SJSA1 (cell line): ENCODE data around the gene OGDHL. TPM values are rescaled to one million over a fixed set of nuclear protein-coding genes. Genes with fewer than 3 reads are reported as not detected.

Experiments used
- DNase-seq, 2 experiments: peaks; one replicate each; pipeline ENCODE4 v3.0.0-alpha.2; 2015 to 2020; ENCODE audit warnings: low spot score in 2 of 2, low read depth in 1 of 2
- H3K27ac ChIP-seq: fragments of 250-450 bp; sonication (Bioruptor Pico); 2 replicates; pipeline ENCODE4 v1.5.1; 2020; ENCODE audit warnings: mild to moderate bottlenecking, moderate library complexity
- H3K27me3 ChIP-seq: fragments of 250-450 bp; sonication (Bioruptor Pico); replicated peaks from 2 replicates; pipeline ENCODE4 v1.5.1; 2020; ENCODE audit warnings: mild to moderate bottlenecking, moderate library complexity
- H3K36me3 ChIP-seq: fragments of 250-450 bp; sonication (Bioruptor Pico); 2 replicates; pipeline ENCODE4 v1.5.1; 2020; ENCODE audit warnings: mild to moderate bottlenecking
- H3K4me1 ChIP-seq: fragments of 250-450 bp; sonication (Bioruptor Pico); replicated peaks from 2 replicates; pipeline ENCODE4 v1.6.1; 2021; ENCODE audit warnings: mild to moderate bottlenecking
- H3K4me3 ChIP-seq: fragments of 250-450 bp; sonication (Bioruptor Pico); 2 replicates; pipeline ENCODE4 v1.5.1; 2020; ENCODE audit warnings: mild to moderate bottlenecking
- H3K9me3 ChIP-seq: fragments of 250-450 bp; sonication (Bioruptor Pico); replicated peaks from 2 replicates; pipeline ENCODE4 v1.5.1; 2020; ENCODE audit warnings: mild to moderate bottlenecking
- total RNA-seq: library from RNA; depleted of rRNA; stranded (reverse); fragments of >200 nt; shearing (Covaris generic); gene quantifications from 2 replicates; pipeline ENCODE4 v1.2.3, GENCODE V29; 2014; rRNA removed

OGDHL gene
- total RNA-seq, 1 experiment from 2014 or later, result not detected

GRCh38 chr10:49688261-49688846 lies 73.8 kb downstream of the OGDHL start:
- Histone ChIP-seq H3K4me1 (no peaks in the 10 kb centered on the region), H3K4me3 (no peak overlapping the region), H3K27ac (no peak overlapping the region), H3K36me3 (no peaks in the 10 kb centered on the region), H3K9me3 (0 out of 2 replicates have a peak, but pooled peaks cover 4% of the 10 kb centered on the region), H3K27me3 (peaks cover 23% of the 10 kb centered on the region)
- no peak for DNase-seq

DNA sequence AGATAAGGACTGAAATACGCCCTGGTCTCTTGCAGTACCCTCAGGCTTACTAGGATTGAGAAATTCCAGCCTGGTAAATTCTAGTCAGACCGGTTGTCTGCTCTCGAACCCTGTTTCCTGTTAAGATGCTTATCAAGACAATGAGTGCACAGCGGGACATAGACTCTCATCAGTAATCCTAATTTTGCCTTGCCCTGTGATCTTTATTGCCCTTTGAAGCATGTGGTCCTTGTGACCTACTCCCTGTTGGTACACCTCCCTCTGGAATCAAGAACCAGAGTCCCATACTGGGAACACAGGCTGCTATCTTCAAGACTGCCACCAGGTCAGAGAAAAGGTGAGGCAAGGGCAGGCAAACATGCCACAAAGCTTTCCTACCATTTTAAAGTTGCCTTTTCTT lies 75.5 kb downstream of the OGDHL start:
- H3K4me1 ChIP-seq, result no peaks in the 10 kb centered on the region
- no peak overlapping the region for H3K27ac ChIP-seq
- peaks cover 16% of the 10 kb centered on the region for H3K27me3 ChIP-seq
- no peak for DNase-seq
- H3K36me3 ChIP-seq, result no peaks in the 10 kb centered on the region
- H3K4me3 ChIP-seq, result no peak overlapping the region
- H3K9me3 ChIP-seq, result 0 out of 2 replicates have a peak, but pooled peaks cover 4% of the 10 kb centered on the region

Other genes starting within 250 kb of the OGDHL start
- gene ERCC6, start 223.2 kb downstream of the OGDHL start, total RNA-seq, result 7.4 and 11.5 TPM in 2 replicates
- not detected in 2 replicates for gene SLC18A3, start 152.0 kb downstream of the OGDHL start, total RNA-seq
- gene CHAT, start 148.3 kb downstream of the OGDHL start, total RNA-seq, result not detected in 2 replicates
- not detected in 2 replicates for gene C10orf53, start 82.7 kb downstream of the OGDHL start, total RNA-seq
- 31.0 and 38.1 TPM in 2 replicates for gene PARG, start 179.7 kb upstream of the OGDHL start, total RNA-seq
- gene TIMM23B, start 179.7 kb upstream of the OGDHL start, total RNA-seq, result 19.2 and 31.3 TPM in 2 replicates
- gene AGAP6, start 226.1 kb upstream of the OGDHL start, total RNA-seq, result 3.2 and 5.0 TPM in 2 replicates